ENCODE measurements around the gene TLCD3A.
"Not testable (repeated sequence)": the region's sequence is repeated elsewhere in the genome, so short reads cannot be mapped to it uniquely, and the experiment has no call there.

Gene TLCD3A

GRCh38 chr17:718075-718474 lies 14.3 kb upstream of the TLCD3A start:
- no peak for DNase-seq

GRCh38 chr17:720706-721539 lies 11.5 kb upstream of the TLCD3A start:
- no peak for DNase-seq

- DNase-seq: no peak
These were observed 10.9 kb upstream of the TLCD3A start for GRCh38 chr17:721540-721937.

- no peak for DNase-seq
These were observed 7.3 kb upstream of the TLCD3A start for GRCh38 chr17:725084-725483.

- no peak for DNase-seq
These were observed 6.7 kb upstream of the TLCD3A start for GRCh38 chr17:725746-726145.

- DNase-seq: no peak
These were observed 6.0 kb upstream of the TLCD3A start for GRCh38 chr17:726271-726919.

GRCh38 chr17:728911-729310 lies 3.5 kb upstream of the TLCD3A start:
- DNase-seq: no peak

- no peak for DNase-seq
These were observed 741 bp upstream of the TLCD3A start for GRCh38 chr17:731644-732066.

- peak; percentile 52 for DNase-seq
These were observed 715 bp downstream of the TLCD3A start for GRCh38 chr17:732902-733720.

- no peak for DNase-seq
These were observed 1.3 kb downstream of the TLCD3A start for GRCh38 chr17:733743-734142.

- no peak for DNase-seq
These were observed 5.2 kb downstream of the TLCD3A start for GRCh38 chr17:737561-738113.

GRCh38 chr17:740240-741017 lies 8.0 kb downstream of the TLCD3A start:
- no peak for DNase-seq

- no peak for DNase-seq
These were observed 9.9 kb downstream of the TLCD3A start for GRCh38 chr17:742147-742793.

GRCh38 chr17:743139-743538 lies 10.7 kb downstream of the TLCD3A start:
- DNase-seq: no peak

GRCh38 chr17:744937-745336 lies 12.5 kb downstream of the TLCD3A start:
- DNase-seq: no peak

GRCh38 chr17:745406-745805 lies 13.0 kb downstream of the TLCD3A start:
- DNase-seq: no peak

- DNase-seq: no peak
These were observed 13.8 kb downstream of the TLCD3A start for GRCh38 chr17:746181-746580.

- no peak for DNase-seq
These were observed 14.6 kb downstream of the TLCD3A start for GRCh38 chr17:746783-747629.

GRCh38 chr17:748604-749003 lies 16.2 kb downstream of the TLCD3A start:
- not testable (repeated sequence) for DNase-seq

- not testable (repeated sequence) for DNase-seq
These were observed 17.0 kb downstream of the TLCD3A start for GRCh38 chr17:749359-749758.
